SU-DHL-6 (cell line): ENCODE measurements around the gene MSTN.

Experiments used
- CTCF ChIP-seq: fragments of 200-600 bp; sonication (generic); IDR thresholded peaks from one replicate; pipeline ENCODE4 v1.5.1; 2017; ENCODE audit warnings: antibody characterized with exemption, mild to moderate bottlenecking, low read length, moderate library complexity; ENCODE audit not compliant: insufficient read depth, poor library complexity, severe bottlenecking
- EZH2phosphoT487 ChIP-seq: fragments of 200-600 bp; sonication (generic), shearing (Covaris generic); conservative IDR thresholded peaks from 2 replicates; pipeline ENCODE4 v1.6.1; 2018; ENCODE audit warnings: mild to moderate bottlenecking, antibody characterized with exemption, low read length, moderate library complexity, mixed read lengths

GRCh38 chr2:190079160-190079559 lies 16.6 kb upstream of the MSTN start:
- no peak for TF ChIP-seq CTCF
- no peak for TF ChIP-seq EZH2phosphoT487
